Dermis microvascular lymphatic vessel endothelial cell (primary cell): ENCODE results near the gene CAMK2G. TPM values are rescaled to one million over a fixed set of nuclear protein-coding genes. Genes with fewer than 3 reads are reported as not detected.
A peak's percentile ranks its signal among the peaks of the same experiment; 100 is the strongest.
"Not testable (repeated sequence)": the region's sequence is repeated elsewhere in the genome, so short reads cannot be mapped to it uniquely, and the experiment has no call there.

Experiments used
- DNase-seq, 2 donors: peaks; one replicate each; pipeline versions ENCODE4 v3.0.0 to v3.0.0-alpha.2; 2010; ENCODE audit warnings: low read depth in 2 of 2
- total RNA-seq: library from RNA; depleted of rRNA; stranded (reverse); fragments of >200 nt; gene quantifications from 2 replicates; pipeline ENCODE4 v1.2.1, GENCODE V29; 2014

CAMK2G gene
- 20.9 and 24.8 TPM in 2 replicates for total RNA-seq

DNA sequence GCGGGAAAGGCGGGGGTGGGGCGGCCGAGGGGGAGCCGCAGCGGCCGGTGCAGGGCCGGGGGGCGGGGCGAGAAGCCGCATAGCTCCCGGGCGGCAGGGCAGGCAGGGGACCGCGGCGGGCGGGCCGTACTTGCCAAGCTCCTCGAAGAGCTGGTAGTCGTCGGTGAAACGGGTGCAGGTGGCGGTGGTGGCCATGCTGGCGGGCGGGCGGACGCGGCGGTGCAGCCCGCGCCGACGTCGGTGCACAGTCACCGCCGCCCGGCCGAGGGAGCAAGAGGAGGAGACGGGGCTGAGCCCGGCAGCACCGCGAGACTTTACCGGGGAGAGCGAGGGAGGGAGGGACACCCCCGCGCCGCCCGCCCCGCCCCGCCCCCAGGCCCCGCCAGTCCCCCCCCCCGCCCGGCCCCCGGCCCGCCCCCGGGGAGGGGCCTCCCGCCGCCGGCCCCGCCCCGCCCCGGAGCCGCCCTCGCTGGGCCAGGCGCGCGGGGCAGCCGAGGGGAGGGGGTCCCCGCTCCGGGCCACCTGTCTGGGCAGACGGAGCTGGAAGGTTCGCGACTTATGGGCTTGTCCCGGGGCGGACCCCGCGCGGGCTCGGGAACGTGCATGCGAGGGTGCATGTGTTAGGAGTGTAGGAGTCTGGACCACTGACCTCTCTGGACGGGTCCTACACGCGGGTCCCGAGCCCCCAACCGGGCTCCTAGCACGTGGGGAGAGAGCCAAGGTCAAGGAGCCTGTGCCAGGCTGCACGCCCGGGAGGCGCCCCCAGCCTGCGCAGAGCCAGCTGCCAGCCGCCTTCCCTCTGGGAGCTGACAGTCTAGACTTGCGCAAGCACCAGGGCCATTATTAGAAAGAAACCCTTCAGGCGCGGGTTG lies at the start of gene CAMK2G:
TSS of gene CAMK2G (minus strand) at position 289 of the 872 bp plus-strand sequence. CDS start at position 195, 94 bp downstream.
- peak; percentile 50 to 85 for DNase-seq

DNA sequence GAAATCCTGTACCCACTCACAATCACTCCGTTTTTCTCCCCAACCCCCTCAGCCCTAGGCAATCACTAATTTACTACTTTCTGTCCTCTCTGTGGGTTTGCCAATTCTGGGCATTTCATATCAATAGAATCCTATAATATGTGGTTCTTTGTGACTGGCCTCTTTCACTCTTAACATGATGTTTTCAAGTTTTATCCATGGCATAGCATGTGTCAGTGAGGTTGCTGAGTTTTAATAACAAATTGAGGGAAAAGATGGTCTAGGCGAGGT lies 48.4 kb upstream of the CAMK2G start:
- DNase-seq = no peak

DNA sequence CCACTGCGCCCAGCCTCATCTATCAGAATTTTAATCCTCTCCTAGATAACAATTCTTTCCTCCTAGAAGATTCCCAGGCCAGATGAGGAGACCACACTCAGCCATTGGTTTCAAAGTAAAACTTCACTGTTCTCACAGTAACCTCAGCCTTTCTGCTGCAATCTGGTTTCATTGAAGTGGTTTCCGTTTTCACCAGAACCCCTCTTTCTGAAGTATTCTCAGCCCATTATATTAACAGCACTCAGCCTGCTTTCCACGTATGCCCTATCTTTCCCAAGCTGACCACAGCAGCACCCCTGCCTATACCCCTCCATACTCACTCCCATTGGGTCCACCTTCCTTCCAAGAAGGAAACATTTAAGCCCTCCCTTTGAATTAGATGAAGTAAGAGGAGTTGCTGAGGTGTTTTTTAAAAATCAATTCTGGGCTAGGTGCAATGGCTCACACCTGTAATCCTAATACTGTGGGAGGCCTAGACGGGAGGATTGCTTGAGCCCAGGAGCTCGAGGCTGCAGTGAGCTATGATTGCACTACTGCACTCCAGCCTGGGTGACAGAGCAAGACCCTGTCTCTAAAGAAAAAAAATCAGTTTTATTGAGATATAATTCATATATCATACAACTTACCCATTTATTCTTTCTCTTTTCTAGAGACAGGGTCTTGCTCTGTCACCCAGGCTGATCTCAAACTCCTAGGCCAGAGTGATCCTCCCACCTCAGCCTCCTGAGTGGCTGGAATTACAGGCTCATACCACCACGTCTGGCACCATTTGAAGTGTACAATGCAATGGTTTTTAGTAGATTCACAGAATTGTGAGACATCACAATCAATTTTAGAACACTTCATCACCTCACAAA lies 47.9 kb upstream of the CAMK2G start:
- no peak for DNase-seq

DNA sequence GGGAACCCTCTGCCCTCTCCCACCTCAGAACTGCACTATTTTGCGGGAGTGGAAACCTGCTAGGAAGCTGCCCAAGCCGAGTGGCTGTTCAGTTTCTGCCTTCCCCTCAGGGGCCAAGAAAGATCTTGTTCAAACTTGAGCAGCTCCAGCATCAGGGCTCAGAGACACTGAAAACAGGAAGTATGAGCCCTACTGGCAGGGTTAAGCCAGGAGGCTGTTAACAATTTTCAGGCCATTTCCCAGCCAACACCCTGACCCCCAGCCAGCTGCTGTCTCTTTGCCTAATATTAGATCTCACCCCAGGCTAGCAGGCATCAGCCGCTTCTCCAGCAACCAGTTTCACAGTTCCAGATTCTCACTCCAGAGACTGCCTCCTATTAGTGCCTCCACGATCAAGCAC lies 45.7 kb upstream of the CAMK2G start:
- no peak for DNase-seq

DNA sequence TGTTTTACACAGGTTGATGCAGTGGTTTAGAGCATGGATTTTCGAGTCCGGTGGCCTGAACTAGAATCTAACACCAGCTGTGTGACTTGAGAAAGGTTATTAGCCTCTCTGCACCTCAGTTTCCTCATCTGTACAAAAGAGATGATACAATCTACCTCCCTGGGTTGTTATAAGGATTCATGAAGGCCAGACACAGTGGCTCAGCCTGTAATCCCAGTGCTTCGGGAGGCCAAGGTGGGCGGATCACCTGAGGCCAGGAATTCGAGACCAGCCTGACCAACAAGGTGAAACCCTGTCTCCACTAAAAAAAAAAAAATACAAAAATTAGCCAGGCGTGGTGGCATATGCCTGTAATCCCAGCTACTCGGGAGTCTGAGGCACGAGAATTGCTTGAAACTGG lies 45.1 kb upstream of the CAMK2G start:
- not testable (repeated sequence) for DNase-seq

DNA sequence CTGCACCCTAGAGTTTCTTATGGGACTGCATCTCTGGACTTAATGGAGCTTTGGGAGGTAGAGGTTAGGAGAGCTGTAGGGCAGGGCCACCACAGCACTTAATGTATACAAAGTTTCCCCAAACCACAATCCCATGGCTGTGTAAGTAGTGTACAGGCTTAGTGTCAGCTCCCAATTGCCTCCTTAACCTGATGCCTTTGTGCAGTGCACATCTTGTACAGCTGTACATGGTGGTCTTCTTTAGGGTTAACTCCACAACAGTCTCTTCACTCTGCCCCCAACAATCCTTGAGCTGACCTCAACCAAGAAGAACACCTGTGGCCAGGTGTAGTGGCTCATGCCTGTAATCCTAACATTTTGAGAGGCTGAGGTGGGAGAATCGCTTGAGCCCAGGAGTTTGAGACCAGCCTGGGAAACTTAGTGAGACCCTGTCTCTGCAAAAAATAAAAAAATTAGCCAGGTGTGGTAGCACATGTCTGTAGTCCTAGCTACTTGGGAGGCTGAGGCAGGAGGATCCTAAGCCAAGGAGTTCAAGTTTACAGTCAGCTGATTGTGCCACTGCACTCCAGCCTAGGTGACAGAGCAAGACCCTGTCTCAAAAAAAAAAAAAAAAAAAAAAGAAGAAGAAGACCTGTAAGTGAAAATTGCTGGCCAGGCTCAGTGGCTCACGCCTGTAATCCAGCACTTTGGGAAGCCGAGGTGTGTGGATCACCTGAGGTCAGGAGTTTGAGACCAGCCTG lies 43.4 kb upstream of the CAMK2G start:
- DNase-seq = no peak

DNA sequence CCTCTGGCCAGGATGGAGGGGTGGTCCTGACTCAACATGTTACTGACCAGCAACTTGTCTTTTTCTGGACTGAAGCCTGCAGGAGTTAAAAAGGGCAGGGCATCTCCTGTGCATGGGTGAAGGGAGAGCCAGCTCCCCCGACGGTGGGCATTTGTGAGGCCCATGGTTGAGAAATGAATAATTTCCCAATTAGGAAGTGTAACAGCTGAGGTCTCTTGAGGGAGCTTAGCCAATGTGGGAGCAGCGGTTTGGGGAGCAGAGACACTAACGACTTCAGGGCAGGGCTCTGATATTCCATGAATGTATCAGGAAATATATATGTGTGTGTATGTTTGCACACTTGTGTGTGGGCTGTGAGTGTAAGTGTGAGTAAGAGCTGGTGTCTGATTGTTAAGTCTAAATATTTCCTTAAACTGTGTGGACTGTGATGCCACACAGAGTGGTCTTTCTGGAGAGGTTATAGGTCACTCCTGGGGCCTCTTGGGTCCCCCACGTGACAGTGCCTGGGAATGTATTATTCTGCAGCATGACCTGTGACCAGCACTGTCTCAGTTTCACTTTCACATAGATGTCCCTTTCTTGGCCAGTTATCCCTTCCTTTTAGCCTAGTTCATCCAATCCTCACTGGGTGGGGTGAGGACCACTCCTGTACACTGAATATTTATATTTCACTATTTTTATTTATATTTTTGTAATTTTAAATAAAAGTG lies 42.6 kb upstream of the CAMK2G start:
- DNase-seq = no peak

DNA sequence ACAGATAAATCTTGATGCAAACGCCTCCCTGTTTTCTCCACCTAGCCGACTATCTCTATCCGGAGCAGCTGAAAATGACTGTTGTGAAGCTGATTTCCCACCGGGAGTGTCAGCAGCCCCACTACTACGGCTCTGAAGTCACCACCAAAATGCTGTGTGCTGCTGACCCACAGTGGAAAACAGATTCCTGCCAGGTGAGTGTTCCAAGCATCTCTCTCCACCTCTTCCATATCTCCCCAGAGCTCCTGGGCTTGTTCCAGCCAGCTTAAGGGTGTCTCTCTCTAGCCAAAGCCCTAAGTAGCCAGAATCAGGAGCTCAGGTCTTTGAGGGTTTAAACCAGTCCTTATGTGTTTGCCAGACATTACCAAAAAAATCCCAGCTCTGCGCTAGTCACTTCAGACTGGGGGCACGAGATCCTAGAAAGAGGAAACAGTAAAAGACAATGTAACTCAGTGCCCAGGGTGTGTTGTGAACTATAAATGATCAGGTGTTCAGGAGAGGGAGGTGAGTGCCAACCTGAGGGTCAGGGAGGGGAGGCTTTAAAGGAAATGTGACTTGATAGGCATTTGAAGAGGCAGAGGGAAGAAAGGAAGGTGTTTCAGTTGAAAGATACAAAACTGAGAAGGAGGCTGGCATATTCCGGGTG lies 41.0 kb upstream of the CAMK2G start:
- DNase-seq = no peak

DNA sequence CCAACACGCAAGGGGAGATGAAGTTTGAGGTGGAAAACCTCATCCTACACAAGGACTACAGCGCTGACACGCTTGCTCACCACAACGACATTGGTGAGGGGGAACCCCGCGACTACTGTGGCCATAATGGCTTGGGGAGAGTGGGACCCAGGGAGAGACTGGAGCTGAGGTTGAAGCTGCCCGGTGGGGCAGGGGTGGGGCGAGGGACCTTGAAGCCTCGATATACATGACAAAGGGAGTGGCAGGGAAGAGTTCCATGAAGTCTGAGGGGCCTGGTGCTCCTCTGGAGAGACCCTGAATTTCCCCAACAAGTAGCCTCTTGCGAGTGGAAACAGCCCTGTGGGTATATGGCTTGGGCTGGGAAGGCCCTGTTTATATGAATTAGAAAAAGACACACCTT lies 39.7 kb upstream of the CAMK2G start:
- DNase-seq = no peak

DNA sequence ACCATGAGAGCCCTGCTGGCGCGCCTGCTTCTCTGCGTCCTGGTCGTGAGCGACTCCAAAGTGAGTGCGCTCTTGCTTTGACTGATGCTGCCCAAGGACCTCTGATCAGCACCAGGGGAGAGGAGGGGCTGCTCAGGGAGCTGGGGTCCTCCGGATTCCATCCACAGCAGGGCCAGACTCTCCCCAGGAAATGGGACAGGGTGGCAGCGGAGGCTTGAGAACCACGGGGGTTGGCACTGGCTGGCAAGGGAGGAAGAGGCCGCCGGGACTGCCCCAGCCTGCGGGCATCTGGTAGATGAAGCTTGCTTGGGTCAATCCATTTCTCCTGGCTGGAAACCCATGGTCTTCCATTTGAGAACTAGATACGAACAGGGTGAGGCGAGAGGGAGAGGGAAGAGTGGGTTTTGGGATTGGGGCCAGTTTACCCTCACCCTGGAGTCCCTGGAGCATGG lies 37.2 kb upstream of the CAMK2G start:
- DNase-seq = no peak

DNA sequence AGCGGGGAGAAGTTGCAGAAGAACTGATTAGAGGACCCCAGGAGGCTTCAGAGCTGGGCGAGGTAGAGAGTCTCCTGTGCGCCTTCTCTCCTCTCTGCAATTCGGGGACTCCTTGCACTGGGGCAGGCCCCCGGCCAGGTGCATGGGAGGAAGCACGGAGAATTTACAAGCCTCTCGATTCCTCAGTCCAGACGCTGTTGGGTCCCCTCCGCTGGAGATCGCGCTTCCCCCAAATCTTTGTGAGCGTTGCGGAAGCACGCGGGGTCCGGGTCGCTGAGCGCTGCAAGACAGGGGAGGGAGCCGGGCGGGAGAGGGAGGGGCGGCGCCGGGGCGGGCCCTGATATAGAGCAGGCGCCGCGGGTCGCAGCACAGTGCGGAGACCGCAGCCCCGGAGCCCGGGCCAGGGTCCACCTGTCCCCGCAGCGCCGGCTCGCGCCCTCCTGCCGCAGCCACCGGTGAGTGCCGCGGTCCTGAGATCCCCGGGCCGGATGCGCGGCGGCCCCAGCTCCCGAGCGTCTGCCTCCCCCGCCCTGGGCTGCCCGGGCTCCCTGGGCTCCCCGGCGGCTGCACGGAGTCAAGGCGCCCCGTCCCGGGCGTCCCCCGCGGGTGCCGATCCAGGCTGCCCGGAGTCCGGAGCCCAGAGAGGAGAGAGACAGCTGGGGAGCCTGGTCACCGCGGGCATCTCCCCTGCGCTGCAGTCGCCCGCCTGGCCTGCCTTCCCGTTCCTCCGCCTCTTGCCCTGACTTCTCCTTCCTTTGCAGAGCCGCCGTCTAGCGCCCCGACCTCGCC lies 36.6 kb upstream of the CAMK2G start, which contains the start of gene PLAU:
TSS of gene PLAU (plus strand) at position 369 of the 789 bp plus-strand sequence. CDS start 424 bp downstream, outside the sequence.
- DNase-seq = peak in 1 of 2 donors; percentile 45

DNA sequence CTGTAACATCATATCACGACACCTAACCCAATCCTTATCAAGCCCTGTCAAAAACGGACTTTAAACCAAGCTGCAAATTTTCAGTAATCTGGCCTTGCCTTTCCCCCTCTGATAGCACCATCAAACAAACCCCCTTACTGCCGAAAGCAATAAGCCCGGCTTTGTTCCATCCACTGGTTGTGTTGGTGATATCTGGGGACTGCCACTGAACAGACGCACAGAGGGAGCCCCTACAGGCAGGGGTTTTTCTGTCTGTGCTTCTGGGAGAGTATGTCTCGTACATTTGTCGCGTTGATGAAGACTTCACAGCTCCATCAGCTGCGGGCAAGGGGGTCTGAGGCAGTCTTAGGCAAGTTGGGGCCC lies 36.0 kb upstream of the CAMK2G start:
- no peak for DNase-seq

DNA sequence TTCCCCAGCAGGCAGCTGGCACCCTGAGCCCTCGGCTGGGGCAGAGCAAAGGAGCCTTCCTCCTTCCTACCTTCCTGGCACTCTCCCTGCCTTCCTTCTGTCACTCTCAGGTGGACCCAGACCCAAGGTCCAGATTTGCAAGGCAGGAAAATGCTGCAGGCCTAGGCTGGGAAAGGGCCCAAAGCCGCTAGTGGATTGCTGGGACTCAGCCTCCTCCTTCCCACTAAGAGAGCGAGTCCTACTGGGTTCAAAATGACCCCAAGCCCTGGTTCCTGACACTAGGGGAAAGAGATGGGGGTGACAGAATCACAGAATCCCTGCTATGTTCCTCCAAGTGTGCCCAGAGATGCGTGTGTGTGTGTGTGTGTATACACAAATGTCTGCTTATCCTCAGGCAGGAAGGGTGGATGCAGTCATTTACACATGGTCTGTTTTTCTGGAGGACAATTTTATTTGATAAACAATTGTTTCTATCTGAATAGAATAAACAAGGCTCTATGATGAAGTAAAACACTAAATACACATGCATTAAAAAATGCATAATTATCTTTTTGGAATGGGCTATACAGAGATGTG lies 35.3 kb upstream of the CAMK2G start:
- no peak for DNase-seq

DNA sequence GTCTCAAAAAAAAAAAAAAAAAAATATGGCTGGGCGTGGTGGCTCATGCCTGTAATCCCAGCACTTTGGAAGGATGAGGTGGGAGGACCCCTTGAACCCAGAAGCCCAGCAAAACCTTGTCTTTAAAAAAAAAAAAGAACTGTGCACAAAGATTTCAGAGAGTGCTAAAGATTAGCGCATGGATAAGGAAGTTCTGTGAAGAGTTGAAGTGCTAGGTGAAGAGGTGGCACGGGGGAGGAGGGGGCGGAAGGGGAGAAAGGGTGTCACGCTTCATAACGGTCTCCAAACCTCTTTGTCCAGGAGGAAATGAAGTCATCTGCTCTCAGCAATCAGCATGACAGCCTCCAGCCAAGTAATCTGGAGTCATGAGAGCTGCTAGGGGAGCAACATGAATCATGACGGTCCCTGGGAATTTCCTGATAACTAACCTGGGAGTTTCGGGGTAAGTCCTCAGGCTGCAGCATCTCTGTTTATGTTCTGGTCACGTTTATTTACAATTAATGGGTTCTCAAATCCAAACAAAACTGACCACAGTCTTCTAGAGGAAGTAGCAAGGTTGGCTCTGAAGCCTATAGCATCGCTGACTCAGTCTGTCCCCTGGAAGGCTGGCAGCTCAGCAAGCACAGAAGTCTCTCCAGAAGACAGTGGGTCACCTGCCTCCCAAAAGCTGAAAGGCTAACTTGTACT lies 34.6 kb upstream of the CAMK2G start:
- peak; percentile 34 to 97 for DNase-seq

DNA sequence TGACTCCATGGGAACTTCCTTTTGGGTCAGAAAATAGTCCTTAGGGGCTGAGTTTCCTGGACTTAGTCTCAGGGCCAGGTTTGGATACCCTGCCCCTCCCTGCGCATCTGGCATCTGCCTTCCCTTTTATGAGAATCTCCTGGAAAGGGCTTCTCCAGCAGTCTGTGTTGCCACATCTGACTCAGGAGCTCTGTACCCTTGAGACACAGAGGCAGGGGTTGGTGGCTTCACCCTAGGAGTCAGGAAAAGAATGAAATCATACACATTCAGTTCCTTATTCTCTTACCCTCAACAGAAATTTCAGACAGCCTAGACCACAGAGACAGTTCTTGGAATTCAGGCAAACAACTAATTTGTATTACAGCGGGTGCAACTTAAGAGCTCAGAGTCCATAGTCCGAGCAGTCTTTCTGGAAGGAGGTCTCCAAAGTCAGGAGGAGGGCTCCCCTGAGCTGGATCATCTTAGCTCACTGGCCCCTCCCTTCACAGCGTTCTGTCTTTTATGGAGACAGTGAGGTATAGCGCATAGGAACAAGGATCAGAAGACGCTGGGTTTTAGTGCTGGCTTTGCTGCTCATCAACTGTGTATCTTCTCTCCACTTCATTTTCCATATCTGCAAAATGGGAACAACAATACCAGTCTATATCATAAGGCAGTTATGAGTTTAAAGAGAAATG lies 33.6 kb upstream of the CAMK2G start:
- no peak for DNase-seq

DNA sequence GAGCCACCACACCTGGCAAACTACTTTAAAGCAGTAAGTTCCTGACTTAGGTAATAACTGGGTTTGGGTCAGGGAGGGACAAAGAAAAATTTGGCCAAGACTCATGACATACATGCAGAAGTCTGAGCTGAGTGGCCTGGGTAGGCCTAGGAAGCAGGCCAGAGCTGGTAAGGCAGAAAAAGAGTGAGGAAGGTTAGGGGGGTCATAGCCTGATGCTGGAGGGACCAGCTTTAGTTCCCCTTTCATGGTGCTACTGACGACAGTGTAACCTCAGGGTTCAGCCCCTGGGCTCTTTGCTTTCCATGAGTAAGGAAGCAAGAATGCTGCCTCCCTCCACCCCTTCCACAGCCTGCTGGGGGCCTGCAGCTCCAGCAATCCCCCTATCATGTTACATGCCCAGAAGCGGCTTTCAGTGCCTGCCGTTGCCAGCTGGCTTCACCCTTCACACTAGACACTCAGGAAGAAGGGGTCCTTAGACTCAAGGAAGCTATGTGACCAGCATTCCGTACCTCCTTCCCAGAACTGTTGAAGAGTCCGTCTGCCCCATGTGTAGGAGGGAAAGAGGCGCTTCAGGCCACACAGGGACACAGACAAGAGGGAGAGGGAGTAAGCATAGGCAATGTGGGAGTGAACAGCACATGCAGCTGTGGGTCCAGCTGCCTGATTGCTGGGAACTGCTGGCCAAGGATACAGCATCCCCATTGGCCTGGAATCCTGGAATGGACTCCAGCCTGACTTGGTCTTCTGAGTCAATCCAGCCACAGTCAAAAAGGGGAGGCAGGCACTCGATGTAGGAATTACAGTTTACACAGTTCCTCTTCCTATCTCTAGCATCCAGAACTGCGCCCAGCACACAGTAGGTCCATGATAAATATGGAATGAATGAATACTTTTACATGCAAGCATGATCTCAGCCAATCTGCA lies 32.4 kb upstream of the CAMK2G start:
- DNase-seq = peak in 1 of 2 donors; percentile 78
